BJ (cell line): ENCODE measurements around the gene MYO9B. TPM values are rescaled to one million over a fixed set of nuclear protein-coding genes. Genes with fewer than 3 reads are reported as not detected.
A peak's percentile ranks its signal among the peaks of the same experiment; 100 is the strongest.

ENCODE experiments used
- CTCF ChIA-PET: fragments of 350-600 bp; formaldehyde crosslinking; extraction: SDS; loops from one replicate; lab custom pipeline; 2021; ENCODE audit warnings: antibody characterized with exemption, inconsistent platforms; lab: Yijun Ruan, JAX
- POLR2A ChIA-PET: fragments of 300-600 bp; sonication (Branson Sonifier 250); formaldehyde crosslinking; extraction: SDS; loops from one replicate; lab custom pipeline; 2021; ENCODE audit warnings: antibody characterized with exemption; lab: Charles Lee
- DNase-seq: peaks from one replicate; pipeline ENCODE4 v3.0.0-alpha.2; 2011; ENCODE audit warnings: low read depth
- H3K27me3 ChIP-seq: 2 replicates; pipeline ENCODE4 v1.6.0; 2011; ENCODE audit warnings: low read length; ENCODE audit not compliant: control insufficient read depth, insufficient read depth
- H3K36me3 ChIP-seq: 2 replicates; pipeline ENCODE4 v1.5.1; 2011; ENCODE audit warnings: low read length; ENCODE audit not compliant: control insufficient read depth, insufficient read depth
- H3K4me3 ChIP-seq: 2 replicates; pipeline ENCODE4 v1.5.1; 2011; ENCODE audit warnings: low read depth, mild to moderate bottlenecking, control low read depth, low read length
- CTCF ChIP-seq: IDR thresholded peaks from 2 replicates; pipeline ENCODE4 v1.5.1; 2011; ENCODE audit warnings: low read depth, mild to moderate bottlenecking, control low read depth, inconsistent platforms, low read length, moderate library complexity; ENCODE audit not compliant: insufficient read depth
- polyA plus RNA-seq: library from polyadenylated mRNA; depleted of rRNA; stranded (reverse); fragments of >200 nt; gene quantifications from 2 replicates; pipeline ENCODE4 v1.2.3, GENCODE V29; 2011

Gene MYO9B
- polyA plus RNA-seq, 1 experiment, result 40.8 TPM

DNA sequence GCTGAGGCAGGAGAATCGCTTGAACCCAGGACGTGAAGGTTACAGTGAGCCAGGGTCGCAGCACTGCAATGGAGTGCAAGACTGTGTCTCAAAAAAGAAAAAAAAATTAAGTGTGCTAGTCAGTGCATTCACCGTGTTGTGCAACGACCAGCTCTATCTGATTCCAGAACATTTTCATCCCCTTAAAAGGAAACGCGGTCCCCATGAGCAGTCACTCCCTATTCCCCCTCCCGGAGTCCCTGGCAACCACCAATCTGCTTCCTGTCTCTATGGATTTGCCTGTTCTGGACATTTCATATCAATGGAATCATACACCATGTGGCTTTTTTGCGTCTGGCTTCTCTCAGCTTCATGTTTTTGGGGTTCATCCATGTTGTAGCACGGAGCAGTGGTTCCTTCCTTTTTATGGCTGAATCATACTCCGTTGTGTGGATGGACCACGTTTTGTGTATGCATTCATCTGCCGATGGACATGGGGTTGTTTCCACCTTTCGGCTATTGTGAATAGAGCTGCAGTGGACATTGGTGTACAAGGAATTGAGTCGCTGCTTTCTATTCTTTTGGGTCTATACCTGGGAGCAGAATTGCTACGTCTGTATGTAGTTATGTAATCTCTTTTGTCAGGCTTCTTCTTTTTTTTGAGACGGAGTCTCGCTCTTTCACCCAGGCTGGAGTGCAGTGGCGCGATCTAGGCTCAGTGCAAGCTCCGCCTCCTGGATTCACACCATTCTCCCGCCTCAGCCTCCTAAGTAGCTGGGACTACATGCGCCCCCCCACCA is 19.8 kb downstream of the MYO9B start:
- Histone ChIP-seq H3K27me3 (no peaks in the 10 kb centered on the region), H3K4me3 (no peak overlapping the region), H3K36me3 (0 out of 2 replicates have a peak, but pooled peaks cover 1% of the 10 kb centered on the region)
- no peak for DNase-seq
- ChIA-PET POLR2A (no interaction called here), CTCF (no interaction called here)
- no peak for TF ChIP-seq CTCF

DNA sequence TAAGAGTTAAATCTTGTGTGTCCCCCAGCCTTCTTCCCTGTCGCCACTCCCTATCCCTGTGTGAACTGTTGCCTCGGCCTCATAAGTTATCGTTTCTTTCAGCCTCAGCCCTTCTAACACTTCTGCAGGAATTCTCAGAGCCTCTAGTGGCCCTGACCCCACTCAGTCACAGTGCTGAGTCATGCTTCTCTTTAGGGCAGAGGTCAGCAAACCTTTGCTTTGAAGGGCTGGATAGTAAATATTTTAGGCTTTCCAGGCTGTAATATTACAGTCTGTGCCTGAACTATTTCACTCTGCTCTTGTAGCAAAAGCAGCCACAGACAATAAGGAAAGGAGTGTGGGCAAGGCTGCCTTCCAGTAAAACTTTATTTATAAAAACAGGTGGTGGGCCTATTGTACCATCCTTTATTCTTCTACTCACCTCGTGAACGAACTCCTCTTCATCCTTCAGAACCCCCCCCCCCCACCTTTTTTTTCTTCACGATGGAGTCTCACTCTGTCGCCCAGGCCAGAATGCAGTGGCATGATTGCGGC is 22.1 kb downstream of the MYO9B start:
- DNase-seq, result no peak
- Histone ChIP-seq H3K4me3 (no peak overlapping the region), H3K36me3 (peaks cover 11% of the 10 kb centered on the region), H3K27me3 (no peaks in the 10 kb centered on the region)
- POLR2A ChIA-PET, result no interaction called here
- CTCF ChIA-PET, result interaction anchor here (0.6 to 1.0 kb wide), 2 partner anchors 10 to 178 kb away, joined by 3 read pairs; no protein-coding TSS in a partner anchor
- no peak for TF ChIP-seq CTCF

GRCh38 chr19:17098326-17098725 is 22.7 kb downstream of the MYO9B start:
- Histone ChIP-seq H3K36me3 (peaks cover 14% of the 10 kb centered on the region), H3K4me3 (no peak overlapping the region), H3K27me3 (no peaks in the 10 kb centered on the region)
- no peak for TF ChIP-seq CTCF
- ChIA-PET POLR2A (no interaction called here), CTCF (no interaction called here)
- DNase-seq, result no peak

- H3K4me3 ChIP-seq, result no peak overlapping the region
- ChIA-PET POLR2A (no interaction called here), CTCF (interaction anchor here (1.1 to 1.5 kb wide), 4 partner anchors 11 to 17 kb away, joined by 3 to 5 read pairs (median 4); no protein-coding TSS in a partner anchor)
- H3K36me3 ChIP-seq, result peaks cover 19% of the 10 kb centered on the region
- no peaks in the 10 kb centered on the region for H3K27me3 ChIP-seq
- no peak for DNase-seq
- no peak for TF ChIP-seq CTCF
Measured at GRCh38 chr19:17101686-17102628, 26.4 kb downstream of the MYO9B start.

- ChIA-PET CTCF (interaction anchor here (1.1 kb wide), 2 partner anchors 12 to 16 kb away, joined by 4 to 5 read pairs; no protein-coding TSS in a partner anchor), POLR2A (no interaction called here)
- Histone ChIP-seq H3K36me3 (peaks cover 19% of the 10 kb centered on the region), H3K27me3 (no peaks in the 10 kb centered on the region), H3K4me3 (no peak overlapping the region)
- peak; percentile 72 for TF ChIP-seq CTCF
- DNase-seq, result no peak
Measured at GRCh38 chr19:17103177-17103576, 27.6 kb downstream of the MYO9B start.
